NCI-H2196 treated with DMSO at 0.1 percent for 48 hours (cell line): ENCODE results near the gene CHURC1.
A peak's percentile ranks its signal among the peaks of the same experiment; 100 is the strongest.

Experiments used
- DNase-seq: peaks from one replicate; lab custom pipeline; 2025; ENCODE audit not compliant: unreplicated experiment; lab: John Stamatoyannopoulos, UW

The CHURC1 gene

DNA sequence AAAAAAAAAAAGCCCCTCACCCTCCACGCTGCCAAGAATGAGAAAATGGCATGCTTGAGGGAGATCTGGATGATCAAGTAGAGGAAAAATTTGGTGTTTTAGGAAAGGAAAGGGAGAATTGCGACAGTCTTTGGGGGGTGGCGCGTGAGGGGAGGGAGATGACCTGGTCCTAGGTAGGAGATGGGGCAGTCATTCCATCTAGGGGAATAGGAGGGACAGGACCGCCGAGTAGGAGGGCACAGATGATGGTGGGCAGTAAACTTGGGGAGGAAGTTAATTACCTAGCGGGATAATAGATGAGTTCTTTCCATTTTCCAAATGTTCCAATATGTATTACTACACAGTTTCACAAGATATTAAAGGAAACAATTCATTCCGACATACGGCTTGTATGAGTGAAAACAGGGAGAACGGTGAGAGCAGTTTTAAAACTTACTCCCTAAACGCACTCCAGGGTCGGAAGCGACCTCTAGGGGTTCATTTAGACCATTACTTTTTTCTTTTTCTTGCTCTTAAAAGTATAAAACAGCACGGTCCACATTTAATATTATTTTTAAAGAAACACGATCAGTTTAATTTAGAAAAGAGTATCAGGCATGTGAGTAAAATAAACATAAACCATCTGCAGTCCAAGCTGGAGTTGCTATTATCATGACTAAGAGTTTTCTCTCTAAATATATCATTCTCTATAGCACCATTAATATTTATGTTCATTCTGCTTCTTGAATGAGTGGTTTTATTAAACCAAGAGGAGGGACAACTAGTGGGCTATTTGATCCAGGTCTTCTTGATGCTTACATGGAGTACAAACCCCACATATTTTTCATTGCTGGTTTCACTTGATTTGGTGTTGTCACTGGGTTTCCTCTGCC, 69.4 kb downstream of the CHURC1 start:
- DNase-seq, result peak; percentile 47
